ENCODE results near the gene NELL1.

NELL1 gene

GRCh38 chr11:20980736-20981135 is 311.4 kb downstream of the NELL1 start:
- Mint-ChIP-seq H3K36me3 (ENCODE audit: low read depth) (no peaks in the 10 kb centered on the region), H3K4me1 (no peaks in the 10 kb centered on the region), H3K27ac (no peak overlapping the region), H3K27me3 (ENCODE audit: low read depth) (no peaks in the 10 kb centered on the region), H3K9me3 (no peaks in the 10 kb centered on the region), H3K4me3 (no peak overlapping the region)
- no peak for TF ChIP-seq CTCF (IDR thresholded peaks at IDR 0.05; ENCODE audit: unreplicated experiment in 3 of 3)

DNA sequence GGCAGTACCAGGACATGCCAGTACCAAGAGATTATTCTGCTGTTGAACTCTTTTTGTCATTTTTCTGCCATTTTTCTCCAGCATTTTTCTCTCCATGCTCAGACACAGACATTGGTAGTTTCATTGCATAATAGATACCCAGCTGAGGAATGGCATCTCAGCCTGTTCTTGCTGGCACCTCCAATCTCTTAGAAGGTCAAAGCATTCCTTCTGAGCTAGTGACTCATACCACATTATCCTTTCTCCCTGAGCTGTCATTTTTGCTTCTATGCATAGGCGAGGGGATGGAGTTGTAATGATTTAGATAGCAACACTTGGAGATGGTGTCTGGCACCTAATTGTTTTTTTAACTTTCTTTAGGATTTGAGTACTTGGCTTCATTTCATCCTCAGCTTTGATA is 321.1 kb downstream of the NELL1 start:
- Mint-ChIP-seq H3K36me3 (ENCODE audit: low read depth) (no peaks in the 10 kb centered on the region), H3K4me3 (no peak overlapping the region), H3K9me3 (no peaks in the 10 kb centered on the region), H3K27ac (no peak overlapping the region), H3K27me3 (ENCODE audit: low read depth) (peaks cover 5% of the 10 kb centered on the region), H3K4me1 (no peaks in the 10 kb centered on the region)
- no peak for TF ChIP-seq CTCF (IDR thresholded peaks at IDR 0.05; ENCODE audit: unreplicated experiment in 3 of 3)

DNA sequence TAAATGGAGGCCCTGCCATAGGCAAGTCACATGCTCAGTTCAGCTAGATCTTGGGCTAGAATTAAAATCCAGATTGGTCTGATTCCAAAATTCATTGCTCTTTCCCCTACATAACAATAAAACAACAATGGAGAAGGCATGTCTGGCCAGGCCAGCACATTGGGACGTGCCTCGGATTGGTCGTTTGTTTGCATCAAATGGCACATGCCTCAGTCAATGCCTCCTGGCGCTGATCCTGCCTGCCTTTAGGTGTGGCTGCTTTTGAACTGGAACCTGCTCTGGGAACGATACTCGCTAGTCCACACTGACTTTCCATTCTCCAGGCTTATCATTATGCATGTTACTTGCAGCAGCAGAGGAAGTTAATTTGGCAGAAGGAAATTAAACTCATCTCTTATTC is 322.1 kb downstream of the NELL1 start:
- Mint-ChIP-seq H3K9me3 (no peaks in the 10 kb centered on the region), H3K4me3 (no peak overlapping the region), H3K4me1 (no peaks in the 10 kb centered on the region), H3K36me3 (ENCODE audit: low read depth) (no peaks in the 10 kb centered on the region), H3K27ac (no peak overlapping the region), H3K27me3 (ENCODE audit: low read depth) (peaks cover 5% of the 10 kb centered on the region)
- TF ChIP-seq CTCF (IDR thresholded peaks at IDR 0.05; ENCODE audit: unreplicated experiment in 3 of 3), result no peak

GRCh38 chr11:21007297-21007696 is 337.9 kb downstream of the NELL1 start:
- no peaks in the 10 kb centered on the region for H3K27me3 Mint-ChIP-seq (ENCODE audit: low read depth)
- no peak overlapping the region for H3K27ac Mint-ChIP-seq
- H3K4me1 Mint-ChIP-seq, result no peaks in the 10 kb centered on the region
- TF ChIP-seq CTCF (IDR thresholded peaks at IDR 0.05; ENCODE audit: unreplicated experiment in 3 of 3), result no peak
- no peaks in the 10 kb centered on the region for H3K9me3 Mint-ChIP-seq
- no peak overlapping the region for H3K4me3 Mint-ChIP-seq
- no peaks in the 10 kb centered on the region for H3K36me3 Mint-ChIP-seq (ENCODE audit: low read depth)

DNA sequence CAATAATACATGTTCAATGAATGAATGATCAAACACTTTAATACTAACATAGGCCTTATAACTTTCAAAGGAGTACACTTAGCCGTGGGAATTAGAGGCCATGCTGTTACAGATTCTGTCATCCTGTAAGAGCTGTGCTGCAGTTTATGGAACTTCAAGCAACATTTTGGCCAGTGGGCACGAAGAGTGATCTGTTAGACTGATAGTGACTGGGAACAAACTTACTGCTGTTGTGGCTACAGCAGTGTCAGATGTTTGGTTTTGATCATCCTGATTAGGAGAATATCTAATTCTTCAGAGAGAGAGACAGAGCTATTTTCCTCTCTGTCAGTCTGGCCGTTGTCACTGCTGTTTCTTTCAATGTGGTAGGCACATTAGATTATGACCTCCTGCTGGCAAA is 348.9 kb downstream of the NELL1 start:
- TF ChIP-seq CTCF (IDR thresholded peaks at IDR 0.05; ENCODE audit: unreplicated experiment in 3 of 3), result no peak
- Mint-ChIP-seq H3K36me3 (ENCODE audit: low read depth) (no peaks in the 10 kb centered on the region), H3K4me1 (peaks cover 5% of the 10 kb centered on the region), H3K9me3 (no peaks in the 10 kb centered on the region), H3K4me3 (no peak overlapping the region), H3K27ac (no peak overlapping the region), H3K27me3 (ENCODE audit: low read depth) (no peaks in the 10 kb centered on the region)

- no peak overlapping the region for H3K4me3 Mint-ChIP-seq
- no peak overlapping the region for H3K27ac Mint-ChIP-seq
- H3K4me1 Mint-ChIP-seq, result peaks cover 9% of the 10 kb centered on the region
- H3K9me3 Mint-ChIP-seq, result no peaks in the 10 kb centered on the region
- no peak for TF ChIP-seq CTCF (IDR thresholded peaks at IDR 0.05; ENCODE audit: unreplicated experiment in 3 of 3)
- H3K27me3 Mint-ChIP-seq (ENCODE audit: low read depth), result no peaks in the 10 kb centered on the region
- H3K36me3 Mint-ChIP-seq (ENCODE audit: low read depth), result no peaks in the 10 kb centered on the region
Observed at GRCh38 chr11:21026685-21027084, 357.3 kb downstream of the NELL1 start.
